Fibroblast of skin of right quadriceps (primary cell): Measurements from ENCODE around the gene NOS2.
A peak's percentile ranks its signal among the peaks of the same experiment; 100 is the strongest.
"Not testable (repeated sequence)": the region's sequence is repeated elsewhere in the genome, so short reads cannot be mapped to it uniquely, and the experiment has no call there.

Experiments
- DNase-seq: peaks from one replicate; pipeline ENCODE4 v3.0.0-alpha.2; 2013

The NOS2 gene

DNA sequence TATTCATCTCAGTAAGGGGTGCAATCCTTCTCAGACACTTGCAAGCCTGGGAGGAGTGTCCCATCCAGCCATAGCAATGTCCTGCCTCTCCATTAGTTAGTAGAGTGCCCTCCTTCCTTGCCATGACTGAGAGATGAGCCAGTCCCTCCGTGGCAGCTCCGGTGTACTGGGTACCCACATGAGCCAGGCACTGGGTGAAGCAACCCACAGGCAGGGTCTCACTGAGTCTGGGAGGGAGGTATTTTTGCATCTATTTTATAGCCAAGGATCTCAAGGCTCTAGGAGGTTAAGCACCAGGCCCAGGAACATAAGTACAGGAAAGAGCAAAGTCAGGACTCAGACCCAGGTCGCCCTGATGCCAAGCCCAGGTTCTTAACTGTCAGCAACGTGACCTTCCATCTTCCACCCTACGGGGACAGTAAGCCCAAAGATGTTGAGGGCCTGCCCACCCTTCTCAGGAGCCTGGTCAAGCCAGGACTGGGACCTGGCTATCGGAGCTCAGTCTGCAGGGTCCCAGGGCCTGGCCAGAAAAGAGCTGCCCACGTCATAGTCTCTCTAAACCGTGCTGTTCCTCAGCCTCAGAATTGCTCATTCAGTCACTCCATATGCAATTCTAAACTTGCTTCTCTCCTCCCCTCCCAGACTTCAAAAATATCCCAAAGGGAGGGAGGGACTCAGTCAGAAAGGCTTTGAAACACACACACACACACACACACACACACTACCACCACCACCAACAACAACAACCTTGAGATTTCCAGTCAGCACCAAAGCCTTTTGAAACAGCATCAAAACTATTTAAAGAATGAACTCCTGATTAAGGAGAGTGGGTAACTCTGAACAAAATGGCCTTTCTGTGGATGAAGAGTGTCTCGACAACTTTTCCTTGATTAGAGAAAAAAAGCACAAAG, 16.6 kb downstream of the NOS2 start:
- no peak for DNase-seq

DNA sequence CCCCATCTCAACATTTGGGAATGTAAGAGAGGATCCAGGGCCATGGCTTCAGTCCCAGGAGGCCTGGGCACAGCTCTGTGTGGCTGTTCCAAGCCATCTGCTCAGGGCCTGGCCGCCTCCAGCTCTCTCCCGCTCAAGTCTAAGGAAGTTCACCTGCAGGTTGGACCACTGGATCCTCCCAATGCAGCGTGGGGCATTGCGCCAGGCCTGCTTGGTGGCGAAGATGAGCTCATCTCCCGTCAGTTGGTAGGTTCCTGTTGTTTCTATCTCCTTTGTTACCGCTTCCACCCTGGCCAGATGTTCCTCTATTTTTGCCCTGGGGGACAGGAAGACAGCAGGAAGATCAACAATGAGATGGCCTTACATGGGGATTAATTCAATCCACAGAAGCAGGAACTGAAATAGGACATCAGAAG, 17.5 kb downstream of the NOS2 start:
- no peak for DNase-seq

DNA sequence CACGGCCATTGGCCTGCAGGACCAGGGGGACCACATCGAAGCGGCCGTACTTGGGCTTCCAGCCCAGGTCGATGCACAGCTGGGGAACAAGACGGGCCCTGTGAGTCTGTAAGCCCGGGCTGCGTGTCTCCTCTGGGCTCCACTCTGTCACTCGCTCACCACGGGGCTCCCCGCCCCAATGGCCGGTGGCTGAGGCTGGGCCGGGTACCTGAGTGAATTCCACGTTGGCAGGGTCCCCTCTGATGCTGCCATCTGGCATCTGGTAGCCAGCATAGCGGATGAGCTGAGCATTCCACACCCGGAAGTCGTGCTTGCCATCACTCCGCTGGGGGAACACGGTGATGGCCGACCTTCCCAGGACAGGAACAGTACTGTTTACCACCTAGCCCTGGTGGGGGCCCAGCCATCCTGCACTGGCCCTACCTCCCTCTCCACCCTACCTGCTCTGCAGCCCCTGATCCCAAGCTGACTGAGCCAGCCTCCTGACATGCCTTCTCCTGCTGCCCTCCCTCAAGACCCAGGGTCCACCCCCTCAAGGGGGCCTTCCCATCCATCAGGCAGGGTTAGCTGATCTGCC, 19.4 kb downstream of the NOS2 start:
- no peak for DNase-seq

DNA sequence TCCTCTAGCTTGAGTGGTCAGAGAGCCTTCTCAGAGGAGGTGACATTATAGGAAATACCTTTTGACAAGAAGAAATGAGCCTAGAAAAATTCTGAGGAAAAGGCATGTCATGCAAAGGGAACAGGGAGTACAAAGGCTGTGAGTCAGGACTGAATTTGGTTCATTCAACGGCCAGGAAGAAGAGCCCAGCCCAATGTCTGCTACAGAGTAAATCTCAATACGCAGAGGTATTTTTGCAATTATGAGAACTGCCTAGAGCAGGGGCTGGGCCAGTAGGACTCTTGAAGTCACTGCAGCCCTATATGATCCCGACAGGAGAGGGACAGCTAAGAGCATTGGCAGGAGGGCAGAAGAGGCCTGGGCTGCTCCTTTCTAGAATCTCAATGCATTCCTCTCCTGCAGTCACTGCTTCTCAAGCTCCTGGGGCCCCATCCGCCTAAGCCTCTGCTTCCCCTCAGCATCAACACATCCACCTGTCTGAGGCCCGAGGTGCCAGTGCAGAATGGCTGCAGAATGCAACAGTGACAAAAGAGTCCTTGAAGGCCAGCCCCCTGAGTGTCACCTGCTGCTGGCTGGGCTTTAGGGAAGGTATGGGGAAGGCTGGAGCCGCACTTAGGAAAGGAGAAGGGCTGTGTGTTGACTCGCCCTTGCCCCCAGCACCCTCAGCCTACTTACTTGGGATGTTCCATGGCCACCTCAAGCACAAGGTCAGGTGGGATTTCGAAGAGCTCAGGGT, 20.1 kb downstream of the NOS2 start:
- no peak for DNase-seq

DNA sequence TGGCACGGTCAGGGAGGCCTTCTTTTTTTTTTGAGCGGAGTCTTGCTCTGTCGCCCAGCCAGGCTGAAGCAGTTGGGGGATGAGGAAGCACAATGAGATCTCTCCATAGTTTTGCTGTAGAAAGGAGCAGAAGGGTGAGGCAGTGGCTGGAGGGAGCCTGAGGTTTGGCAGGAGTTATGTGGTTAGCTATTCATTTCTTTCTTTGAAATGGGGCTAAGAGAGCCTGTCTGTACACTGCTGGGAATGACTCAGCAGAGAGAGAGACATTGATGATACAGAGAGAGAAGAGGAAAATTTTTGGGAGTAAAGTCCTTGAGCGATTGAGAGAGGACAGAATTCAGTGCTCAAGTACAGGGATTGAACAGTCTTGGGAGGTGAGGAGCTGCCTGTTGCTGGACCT, 22.1 kb downstream of the NOS2 start:
- peak; percentile 17 for DNase-seq

DNA sequence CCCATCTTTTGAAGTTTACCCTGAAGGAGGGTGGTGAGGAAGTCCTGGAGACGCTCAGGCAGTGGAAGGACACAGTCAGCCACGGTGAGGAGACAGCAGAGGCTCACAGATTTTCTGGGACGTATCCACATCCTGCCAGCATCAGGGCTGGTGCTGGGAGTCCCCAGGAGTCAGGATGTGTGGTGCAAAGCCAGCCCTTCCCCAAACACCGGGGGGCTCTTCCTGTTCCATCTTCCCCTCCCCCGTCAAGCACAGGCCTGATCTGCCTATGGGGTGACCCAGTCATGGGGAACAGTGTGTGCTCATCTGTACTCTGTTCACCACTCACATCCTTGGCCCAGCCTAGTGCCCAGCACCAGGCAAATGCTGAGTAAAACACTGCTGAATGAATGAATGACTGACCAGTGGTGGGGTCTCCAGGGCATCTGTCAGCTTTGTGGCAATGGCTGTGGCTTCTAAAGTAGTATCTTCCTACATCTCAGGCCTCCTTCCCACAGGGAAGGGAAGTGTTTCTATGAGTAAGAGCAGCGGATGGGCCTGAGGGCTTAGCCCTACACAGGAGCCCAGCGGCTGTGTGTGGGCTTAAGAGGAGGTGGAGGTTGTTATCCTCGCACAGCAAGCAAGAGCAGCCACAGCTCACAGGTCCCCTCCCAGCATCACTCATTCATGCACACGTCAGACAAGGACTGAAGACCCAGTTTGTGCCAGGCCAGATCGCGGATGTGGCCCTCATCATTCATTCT, 23.3 kb downstream of the NOS2 start:
- no peak for DNase-seq

DNA sequence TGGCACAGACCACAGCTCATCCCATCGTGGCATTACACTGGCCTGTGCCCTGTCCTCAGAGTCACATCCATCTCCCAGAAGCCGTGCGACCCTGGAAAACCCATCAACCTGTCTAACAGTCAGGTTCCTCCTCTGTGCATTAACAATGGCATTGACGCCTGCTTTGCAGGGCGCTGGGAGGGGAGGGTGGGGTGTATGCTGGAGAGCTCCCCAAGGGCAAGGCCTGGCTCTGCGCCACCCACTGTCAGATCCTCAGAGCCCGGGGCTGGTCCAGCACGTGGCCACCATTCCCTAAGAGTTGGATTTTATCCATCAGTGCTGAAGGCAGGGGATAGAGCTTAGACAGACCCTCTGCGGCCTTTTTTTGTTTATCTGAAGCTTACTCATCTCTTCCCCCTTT, 28.7 kb downstream of the NOS2 start:
- DNase-seq, result no peak

DNA sequence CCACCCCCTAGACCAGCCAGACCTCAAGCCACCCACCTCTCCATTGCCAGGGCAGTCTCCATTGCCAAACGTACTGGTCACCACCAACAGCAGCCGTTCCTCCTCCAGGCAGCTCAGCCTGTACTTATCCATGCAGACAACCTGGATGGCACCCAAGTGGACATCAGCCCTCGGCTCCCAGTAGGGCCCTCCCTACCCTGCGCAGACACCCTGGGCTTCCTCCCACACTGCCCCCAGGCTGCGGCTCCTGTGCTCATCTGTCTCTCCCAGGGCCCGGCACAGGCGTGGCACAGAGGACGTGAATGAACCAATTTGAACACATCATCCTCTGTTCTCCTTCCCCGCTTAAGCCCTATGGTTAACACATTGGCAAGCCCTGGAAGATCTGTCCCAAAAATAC, 29.5 kb downstream of the NOS2 start:
- no peak for DNase-seq

DNA sequence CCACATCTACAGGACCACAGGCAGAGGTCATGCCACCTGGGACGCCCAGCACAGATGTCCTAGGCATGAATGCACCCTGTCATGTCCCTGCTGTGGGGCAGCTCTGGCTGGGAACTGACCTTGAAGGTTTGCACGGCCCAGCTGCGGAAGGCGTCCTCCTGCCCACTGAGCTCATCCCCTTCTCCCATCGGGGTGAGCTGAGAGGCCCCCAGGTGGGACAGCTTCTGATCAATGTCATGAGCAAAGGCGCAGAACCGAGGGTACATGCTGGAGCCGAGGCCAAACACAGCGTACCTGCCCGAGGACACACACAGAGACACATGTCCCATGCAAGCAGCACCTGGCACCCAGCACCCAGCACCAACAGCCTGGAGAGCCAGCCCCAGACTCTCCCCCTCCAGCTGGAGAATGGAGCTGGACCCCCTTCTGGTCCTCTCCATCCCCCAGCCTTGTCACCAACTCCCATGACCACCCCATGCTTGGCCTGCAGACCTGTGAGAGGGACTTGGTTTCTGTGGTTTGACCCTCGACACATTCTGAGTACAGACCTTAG, 31.4 kb downstream of the NOS2 start:
- DNase-seq, result no peak

DNA sequence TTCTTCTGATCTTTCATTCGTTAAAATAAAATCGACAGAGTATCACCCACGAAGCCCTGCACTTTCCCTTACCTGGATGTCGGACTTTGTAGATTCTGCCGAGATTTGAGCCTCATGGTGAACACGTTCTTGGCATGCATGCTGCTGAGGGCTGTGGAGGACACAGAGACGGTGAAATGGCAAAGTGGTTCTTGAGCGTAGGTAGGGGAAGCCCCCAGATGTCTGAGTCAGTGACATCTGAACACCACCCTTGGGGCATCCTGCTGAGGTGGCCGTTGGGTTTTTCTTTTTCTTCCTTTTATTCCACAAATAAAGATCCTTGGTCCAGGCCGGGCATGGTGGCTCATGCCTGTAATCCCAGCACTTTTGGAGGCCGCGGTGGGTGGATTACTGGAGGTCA, 33.9 kb downstream of the NOS2 start:
- no peak for DNase-seq

DNA sequence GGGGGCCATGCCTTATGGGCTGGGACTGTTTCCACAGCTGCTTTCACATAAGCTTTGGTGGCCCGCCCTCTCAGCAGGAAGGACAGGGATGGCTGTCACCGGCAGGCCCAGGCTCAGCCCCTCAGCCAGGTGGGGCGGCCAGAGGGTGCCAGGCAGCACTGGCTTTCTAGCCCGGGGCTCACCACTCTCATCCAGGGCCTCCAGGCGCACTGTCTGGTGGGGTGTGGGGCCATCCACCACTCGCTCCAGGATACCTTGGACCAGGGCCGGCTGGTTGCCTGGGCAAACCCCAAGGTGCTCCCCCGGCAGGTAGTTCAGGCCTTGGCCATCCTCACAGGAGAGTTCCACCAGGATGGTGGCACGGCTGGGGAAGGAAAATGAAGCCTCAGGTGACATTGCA, 35.0 kb downstream of the NOS2 start:
- DNase-seq, result no peak

DNA sequence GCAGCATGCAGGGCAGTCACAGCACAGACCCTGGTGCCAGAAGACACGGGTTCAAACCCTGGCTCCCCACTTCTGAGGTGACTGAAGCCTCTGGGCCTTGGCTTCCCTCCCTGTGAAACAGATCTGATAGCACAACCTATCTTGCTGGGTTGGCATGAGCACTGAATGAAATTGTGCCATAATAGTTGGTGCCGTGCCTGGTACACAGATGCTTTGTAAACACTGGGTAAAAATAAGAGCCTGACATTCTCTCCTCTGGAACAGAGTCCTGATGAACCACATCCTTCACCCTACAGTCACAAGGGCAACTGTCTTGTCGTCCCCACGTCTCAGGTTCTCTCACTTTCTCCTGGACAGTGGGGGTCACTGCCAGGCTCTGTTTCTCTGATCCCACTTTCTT, 35.7 kb downstream of the NOS2 start:
- DNase-seq, result no peak

DNA sequence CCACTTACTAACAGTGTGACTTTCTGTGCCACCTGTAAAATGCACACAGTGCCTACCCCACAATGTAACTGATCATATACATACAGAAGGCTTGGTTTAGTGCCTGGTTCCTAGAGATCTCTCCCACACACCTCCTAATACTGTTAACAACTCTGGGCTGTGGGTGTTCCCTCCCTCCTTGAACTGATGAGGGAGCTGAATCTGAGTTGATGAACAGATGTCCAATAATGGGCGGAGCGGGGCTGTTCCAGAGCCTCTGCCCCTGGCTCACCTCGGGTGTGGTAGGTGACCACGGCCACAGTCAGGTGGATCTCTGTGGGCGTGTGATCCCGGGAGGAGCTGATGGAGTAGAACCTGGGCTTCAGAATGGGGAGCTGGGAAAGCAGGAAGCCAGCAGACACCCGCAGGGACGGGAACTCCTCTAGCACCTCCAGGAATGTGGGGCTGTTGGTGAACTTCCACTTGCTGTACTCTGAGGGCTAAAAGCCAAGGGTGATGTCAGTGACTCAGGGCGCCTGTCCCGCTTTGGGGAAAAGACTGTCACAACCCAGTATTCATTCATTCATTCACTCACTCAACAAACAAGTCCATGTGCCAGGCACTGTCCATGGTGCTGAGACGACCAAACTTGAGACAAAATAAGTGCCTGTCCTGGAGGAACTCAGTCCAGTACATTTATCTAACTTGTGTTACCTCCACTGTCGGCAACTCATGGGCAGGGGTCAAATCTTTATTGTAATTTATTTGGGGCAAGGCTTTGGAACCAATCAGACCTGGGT, 37.6 kb downstream of the NOS2 start:
- peak; percentile 11 for DNase-seq

DNA sequence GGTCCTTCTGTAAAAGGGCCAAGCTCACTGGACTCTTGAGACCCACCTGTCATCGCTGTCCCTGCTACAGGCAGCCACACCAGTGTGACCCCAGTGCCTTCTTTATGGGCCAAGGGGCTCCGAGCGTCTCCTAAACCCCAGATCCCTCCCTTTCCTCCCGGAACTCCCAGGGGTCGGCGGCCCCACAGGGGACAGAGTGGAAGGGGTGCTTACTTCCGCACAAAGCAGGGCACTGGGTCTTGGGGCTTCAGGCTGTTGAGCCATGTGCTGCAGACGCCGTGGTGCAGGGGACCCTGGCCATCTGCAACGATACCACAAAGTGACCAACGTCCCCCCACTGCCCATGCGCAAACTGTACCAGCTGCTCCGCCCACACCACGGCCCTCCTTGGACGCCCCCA, 39.4 kb downstream of the NOS2 start:
- not testable (repeated sequence) for DNase-seq

DNA sequence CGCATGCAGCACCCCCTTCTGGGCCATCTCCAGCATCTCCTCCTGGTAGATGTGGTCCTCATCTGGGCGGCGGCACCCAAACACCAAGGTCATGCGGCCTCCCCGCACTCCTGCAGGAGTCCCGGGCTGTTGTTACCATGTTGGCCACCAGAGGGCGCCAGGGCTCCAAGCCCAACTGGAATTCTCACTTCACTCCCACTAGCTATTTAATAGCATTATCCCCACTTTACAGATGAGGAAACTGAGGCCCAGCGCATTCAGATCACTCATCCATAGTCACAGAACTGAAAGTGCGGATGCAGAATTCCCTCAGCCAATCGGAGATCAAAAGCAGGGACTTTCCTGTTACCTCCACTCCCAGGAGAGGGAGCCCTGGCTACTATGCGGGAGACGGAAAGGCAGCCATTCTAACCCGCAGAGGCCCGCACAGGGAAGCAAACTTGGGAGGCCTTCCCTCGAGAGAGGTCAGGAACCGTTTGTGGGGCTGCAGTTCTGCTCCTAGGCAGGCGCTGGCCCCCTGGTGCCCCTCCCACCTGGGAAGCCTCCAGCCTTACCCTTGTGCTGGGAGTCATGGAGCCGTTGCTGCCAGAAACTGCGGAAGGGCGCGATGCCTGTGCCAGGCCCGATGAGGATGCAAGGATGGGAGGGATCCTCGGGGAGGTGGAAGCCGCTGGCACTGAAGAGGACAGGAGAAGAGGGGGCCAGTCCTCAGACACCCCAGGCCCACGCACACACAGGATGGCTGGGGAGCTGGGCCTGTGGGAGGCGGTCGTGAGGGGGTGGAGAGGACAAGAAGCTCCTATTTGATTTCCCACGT, 40.1 kb downstream of the NOS2 start:
- DNase-seq, result peak; percentile 16

DNA sequence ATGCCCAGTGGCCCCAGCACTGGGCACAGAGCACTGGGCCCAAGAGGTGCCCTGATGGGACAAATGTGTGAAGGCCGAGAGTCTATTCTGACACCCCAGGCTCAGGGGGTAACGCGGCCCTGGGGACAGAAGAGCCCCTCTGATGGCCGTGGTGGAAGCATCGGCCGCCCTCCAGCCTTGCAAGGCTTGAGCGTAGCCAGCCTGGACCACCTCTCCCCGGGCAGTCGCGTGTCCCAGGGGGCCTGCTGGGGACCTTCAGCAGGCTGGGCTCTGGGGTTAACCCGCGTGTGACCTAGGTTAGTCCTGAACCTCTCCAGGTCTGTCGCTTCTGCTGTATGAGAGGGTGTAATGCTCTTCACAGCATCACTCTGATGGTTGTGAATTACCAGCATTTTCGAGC, 40.8 kb downstream of the NOS2 start:
- DNase-seq, result no peak

DNA sequence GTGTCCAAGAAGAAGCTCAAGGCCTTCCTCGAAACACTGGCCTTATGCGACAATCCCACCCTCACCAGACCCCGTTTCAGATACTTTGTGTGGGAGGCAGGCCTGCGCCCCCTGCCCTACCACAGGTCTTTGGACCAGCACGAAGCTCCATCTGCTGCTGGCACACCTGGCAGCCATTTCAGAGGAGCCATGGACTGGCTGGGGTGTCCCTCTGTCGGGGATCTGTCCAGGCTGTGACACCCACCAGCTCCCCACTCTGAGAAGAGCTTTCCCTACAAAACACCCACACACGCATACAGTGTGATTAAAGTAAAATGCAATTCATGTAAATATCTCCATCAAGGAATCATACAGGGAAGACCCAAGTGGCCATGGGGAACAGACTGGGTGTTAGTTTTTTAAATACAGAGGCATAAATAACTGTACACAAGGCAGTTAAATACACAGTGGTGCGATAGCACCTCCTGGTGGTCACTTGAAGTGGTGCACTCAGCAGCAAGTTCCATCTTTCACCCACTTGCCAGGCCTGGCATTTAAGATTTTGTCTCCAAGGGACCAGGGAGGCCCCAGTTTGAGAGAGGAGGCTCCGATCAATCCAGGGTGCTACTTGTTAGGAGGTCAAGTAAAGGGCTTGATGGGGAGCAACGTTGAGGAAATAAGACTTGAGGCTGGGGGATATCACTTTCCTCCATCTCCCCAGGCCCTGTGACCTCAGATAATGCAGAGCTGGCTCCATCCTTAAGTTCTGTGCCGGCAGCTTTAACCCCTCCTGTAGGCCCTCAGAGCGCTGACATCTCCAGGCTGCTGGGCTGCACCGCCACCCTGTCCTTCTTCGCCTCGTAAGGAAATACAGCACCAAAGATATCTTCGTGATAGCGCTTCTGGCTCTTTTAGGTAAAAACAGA, 43.6 kb downstream of the NOS2 start:
- peak; percentile 13 for DNase-seq

DNA sequence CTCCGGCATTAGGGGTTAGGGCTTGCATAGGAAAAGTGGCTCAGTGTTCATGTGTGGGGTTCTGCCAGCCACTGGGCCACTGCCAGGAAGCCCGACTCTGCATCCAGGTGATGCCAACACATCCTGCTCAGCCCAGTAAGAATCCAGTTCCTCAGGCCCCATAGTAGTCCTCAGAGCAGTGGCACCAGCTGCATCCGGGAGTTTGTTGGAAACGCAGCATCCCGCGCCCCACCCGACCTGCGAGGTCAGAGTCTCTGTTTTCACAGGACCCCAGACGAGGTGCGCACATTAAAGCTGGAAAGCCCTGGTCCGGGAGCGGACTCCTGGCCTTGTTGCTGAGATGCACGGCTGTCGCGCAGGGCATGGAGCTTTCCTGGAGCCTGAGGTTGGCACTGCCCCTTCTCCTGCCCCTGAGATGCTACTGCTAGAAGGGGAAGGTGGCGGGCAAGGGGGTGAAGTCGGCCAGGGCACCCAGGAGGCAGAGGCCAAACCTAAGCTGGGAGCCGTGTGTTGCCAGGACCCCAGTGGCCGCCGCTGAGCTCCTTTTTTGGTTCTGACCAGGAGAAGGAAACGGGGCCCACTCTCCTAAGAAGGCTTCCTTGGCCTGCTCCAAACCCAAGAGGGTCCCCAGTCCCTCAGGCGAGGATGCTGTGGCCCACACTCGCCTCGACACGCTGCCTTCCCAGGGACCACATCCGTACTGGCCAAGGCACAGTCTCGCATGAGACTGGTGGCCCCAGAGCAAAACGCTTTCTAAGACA, 44.4 kb downstream of the NOS2 start:
- no peak for DNase-seq

DNA sequence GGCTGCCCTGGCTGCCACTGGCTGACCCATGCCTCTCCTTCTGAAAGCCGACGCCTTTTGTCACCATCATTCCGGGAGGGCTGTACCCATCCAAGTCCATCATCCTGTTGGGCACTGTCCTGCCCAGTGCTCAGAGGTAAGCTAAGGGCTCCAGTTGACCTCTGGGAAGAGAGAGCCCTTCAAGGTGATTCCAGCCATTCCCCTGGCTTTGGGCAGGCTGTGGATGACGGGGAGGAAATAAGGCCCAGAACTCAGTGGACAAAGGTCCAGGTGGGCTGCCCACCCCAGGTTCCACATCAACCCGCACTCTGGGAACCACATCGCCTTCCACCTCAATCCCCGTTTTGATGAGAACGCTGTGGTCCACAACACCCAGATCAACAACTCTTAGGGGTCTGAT, 45.8 kb downstream of the NOS2 start:
- DNase-seq, result no peak
